ENCODE results near the gene AMY1C.
"Not testable (repeated sequence)": the region's sequence is repeated elsewhere in the genome, so short reads cannot be mapped to it uniquely, and the experiment has no call there.

DNA sequence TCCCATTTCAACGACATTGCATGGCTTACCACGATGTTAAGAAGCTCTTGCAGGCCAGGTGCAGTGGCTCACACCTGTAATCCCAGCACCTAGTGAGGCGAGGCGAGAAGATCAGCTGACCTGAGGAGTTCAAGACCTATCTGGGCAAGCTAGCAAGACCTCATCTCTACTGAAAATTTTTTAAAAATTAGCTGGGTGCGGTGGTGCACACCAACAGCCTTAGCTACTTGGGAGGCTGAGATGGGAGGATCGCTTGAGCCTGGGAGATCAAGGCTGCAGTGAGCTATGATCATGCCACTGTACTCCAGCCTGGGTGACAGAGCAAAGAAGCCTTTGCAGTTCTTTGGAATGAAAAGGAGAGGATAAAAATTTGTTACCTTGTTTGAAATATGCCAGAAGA lies 32.3 kb upstream of the AMY1C start:
- not testable (repeated sequence) for TF ChIP-seq YY1 (IDR thresholded peaks at IDR 0.05; ENCODE audit: insufficient read depth, insufficient read length); ZNF274 (IDR thresholded peaks at IDR 0.05; ENCODE audit: low read depth, low read length); SUZ12 (IDR thresholded peaks at IDR 0.05; ENCODE audit: extremely low read depth, insufficient read depth, insufficient read length)

All from NT2/D1 (cell line).